Hematopoietic multipotent progenitor cell treated with erythropoietin and hydrocortisone succinate and interleukin-3 and kit ligand, for 17 days (in vitro differentiated cells): Measurements from ENCODE around the gene ITGB5.

Source experiments
- DNase-seq: peaks from one replicate; pipeline ENCODE4 v3.0.0-alpha.2; 2015; ENCODE audit warnings: low spot score

Gene ITGB5

DNA sequence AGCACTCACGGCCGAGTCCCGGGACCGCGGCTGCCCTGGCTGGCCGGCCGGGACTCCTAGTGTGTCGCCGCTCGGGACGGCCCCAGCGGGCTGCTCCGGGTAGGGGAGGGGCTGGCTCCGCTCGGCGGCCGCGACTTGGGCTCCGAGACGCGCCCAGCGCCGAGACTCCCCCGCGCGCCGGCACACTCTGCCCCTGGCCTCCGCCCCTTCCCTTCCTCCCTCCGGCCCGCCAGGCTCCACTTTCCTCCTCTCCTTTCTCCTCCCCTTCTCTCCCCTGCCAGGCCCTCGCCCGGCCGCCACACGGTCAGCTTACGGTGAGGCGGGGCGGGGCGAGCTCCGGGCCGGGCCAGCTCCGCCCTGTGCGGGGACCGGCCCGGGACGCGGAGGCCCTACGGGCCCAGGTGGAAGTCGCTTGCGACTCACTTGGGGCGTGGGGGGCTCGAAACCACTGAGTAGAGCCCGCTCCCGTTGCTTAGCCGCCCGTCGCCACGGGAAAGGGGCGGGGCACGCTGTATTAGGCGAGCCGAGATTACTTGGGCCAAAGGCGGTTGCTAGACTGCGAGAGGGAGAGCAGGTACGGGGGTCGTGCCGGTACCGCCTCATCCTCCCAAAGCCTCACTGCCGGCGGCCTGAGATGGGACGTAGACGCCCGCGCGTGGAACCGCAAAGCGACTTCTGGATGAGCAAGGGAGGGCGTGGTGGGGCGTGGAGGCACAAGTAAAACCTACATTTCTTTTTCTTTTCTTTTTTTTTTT lies at the start of gene ITGB5:
TSS of gene ITGB5 (minus strand) at position 189 of the 755 bp plus-strand sequence. CDS start 365 bp downstream, outside the sequence.
- peak; percentile 33 for DNase-seq

DNA sequence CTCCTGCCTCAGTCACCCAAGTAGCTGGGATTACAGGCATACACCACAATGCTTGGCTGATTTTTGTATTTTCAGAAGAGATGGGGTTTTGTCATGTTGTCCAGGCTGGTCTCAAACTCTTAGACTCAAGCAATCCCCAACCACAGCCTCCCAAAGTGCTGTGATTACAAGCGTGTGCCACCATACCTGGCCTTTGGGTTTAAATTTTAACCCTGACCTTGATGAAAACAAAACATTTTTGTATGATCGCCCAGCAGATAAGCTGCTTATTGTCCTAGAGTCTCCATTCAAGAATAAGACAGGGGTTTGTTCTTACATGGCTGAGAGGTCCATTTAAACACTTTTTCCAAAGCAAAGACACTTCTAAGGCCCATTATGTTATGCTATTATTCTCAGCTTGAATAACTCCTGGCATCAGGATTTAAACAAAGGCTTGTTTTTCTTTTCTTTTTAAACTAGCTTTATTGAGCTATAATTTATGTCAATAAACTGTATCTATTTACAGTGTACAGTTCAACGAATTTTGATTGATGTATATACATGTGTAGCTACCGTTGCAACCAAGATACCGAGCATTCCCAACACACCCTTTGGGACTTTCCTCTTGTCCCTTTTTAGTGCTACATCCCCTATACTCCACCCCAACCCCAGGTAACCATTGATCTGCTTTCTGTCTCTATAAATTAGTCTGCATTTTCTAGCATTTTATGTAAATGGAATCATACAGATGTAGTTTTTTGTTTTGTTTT lies 48.8 kb upstream of the ITGB5 start:
- DNase-seq: no peak

DNA sequence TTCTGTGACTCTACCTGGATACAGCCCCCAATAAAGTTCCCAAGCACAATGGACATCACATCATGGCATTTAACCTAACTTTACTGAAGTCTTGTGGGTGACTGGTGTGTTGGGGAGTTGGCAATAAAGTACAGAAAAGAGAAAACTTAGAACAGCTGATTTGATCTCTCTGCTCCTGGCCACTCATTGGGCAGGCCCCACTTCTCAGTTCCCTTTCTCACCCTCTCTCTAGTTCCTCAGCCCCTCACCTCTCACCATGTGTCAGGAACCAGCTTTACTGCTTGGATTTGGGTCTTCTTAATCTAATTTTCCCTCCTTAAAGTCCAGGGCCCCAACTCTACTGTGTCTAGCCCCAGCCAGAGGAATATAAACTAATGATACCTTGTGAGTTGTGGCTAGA lies 48.1 kb upstream of the ITGB5 start:
- DNase-seq: no peak

DNA sequence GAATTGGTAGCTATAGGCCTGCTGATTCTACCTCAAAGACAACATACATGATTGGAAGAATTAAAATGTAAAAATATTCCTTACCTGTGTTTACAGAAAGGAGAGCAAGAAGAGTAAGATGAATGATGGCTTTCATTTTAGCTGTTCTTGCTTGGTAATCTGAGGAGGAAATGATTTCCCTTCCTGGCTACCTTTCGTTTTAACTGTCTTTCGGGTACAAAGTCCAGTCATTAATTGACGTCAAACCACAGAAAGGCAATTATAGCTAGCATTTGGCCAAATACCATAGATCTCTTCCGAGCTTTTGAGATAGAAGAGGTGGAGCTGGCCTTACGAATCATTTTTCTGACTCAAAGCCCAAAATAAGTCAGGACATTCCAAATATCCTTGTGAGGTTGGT lies 47.4 kb upstream of the ITGB5 start, which contains the start of gene MUC13:
TSS of gene MUC13 (minus strand) at position 175 of the 400 bp plus-strand sequence. CDS start at position 136, 39 bp downstream.
- DNase-seq: no peak

DNA sequence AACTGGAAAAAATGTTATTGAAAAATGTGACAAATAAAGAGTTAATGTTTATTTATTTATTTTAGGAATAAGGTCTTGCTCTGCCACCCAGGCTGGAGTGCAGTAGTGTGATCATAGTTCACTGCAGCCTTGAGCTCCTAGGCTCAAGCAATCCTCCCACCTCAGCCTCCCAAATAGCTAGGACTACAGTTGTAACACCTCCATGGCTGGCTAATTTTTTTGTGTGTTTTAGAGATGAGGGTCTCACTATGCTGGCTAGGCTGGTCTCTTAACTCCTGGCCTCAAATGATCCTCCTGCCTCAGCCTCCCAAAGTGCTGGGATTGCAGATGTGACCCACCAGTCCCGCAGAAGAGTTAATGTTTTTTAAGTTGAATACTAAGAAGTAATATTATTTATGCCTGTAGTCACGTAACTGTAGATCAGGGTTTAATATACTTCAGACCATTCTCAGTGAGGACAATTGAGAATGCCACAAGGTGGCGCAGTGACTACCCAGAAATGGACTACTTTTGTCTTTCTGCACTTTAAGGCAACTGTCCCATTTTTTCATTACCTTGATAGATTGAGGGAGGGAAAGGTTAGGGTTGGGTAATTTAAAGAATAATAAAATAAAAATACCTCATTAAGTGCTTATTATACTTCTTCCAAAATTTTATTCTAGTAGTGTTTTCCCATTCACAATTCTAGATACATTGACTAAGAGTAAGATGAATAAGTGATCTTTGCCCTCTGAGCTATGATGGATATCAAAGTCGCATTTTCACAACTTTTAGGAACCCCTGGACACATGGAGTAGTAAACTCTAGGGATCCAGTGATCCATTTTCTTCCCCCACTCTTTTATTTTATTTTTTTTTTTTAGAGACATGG lies 41.4 kb upstream of the ITGB5 start:
- peak; percentile 59 for DNase-seq

- DNase-seq: no peak
Measured at GRCh38 chr3:124927574-124928045, 40.4 kb upstream of the ITGB5 start.

DNA sequence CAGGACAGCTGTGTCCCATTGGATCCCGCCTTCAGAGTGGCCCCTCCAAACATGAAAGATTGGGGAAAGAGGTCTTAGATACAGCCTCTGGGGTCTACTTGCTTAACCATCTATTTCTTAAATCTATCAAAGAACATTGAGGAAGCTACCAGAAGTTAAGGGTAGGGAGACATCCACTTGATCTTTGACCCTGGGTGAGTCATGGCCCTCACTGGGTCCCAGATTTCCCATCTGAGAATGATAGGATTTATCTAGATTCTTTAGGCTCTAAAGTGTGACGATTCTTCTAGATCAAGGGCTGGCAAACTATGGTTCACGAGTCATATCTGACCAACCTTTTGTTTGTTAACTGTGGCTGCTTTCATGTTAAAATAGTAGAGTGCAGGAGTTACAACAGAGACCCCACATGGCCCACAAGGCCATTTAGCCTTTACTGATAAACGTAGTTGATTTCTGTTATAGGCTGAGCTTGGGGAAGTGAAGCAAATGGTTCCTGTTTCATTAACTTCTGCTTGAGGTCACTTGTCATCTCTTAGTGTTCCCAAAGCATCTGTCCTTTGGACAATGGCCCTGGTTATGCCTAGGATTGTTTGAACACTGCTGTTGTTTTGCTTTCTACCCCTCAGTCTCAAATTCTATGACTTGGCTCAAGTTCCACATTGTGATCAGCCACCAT lies 39.4 kb upstream of the ITGB5 start:
- DNase-seq: no peak

- DNase-seq: no peak
Measured at GRCh38 chr3:124924741-124925140, 37.6 kb upstream of the ITGB5 start.

- DNase-seq: no peak
Measured at GRCh38 chr3:124923833-124924232, 36.7 kb upstream of the ITGB5 start.

- DNase-seq: no peak
Measured at GRCh38 chr3:124920718-124921117, 33.6 kb upstream of the ITGB5 start.

GRCh38 chr3:124919756-124920155 lies 32.6 kb upstream of the ITGB5 start:
- no peak for DNase-seq

DNA sequence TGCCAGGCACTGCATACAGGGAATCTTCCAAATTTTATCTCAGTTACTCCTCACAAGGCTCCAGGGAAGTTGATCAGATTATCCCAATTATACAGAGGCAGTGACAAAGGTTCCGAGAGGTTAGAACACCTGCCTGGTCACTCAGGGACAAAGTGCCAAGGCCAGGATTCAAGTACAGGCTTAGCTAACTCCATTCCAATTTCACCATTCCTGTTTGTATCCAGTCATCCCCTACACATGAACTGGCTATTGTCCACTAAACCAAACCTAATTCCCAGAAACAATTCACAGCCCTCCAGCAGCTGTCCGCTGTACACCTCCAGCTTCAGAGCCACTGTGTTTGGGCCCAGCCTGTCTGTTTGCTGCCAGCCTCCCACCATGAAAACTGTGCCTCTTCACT lies 31.4 kb upstream of the ITGB5 start:
- no peak for DNase-seq

- DNase-seq: no peak
Measured at GRCh38 chr3:124916837-124917409, 29.8 kb upstream of the ITGB5 start.

DNA sequence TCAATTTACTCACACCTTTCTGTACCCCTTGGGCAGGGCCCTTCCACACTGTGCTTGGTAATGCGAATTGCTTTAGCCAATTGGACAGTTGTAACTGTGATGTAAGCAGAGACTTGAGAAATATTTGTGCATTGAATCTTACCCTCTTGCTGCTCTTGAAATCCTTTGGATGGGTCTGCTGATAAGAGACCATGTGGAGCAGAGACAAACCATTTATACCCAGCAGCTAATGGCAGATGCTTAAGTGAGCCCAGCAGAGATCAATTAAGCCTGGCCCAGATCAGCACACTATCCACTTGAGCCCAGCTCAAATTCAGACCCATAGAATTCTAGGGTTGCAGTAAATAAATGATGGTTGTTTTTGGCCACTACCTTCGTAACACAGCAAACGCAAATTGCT lies 28.1 kb upstream of the ITGB5 start:
- no peak for DNase-seq

DNA sequence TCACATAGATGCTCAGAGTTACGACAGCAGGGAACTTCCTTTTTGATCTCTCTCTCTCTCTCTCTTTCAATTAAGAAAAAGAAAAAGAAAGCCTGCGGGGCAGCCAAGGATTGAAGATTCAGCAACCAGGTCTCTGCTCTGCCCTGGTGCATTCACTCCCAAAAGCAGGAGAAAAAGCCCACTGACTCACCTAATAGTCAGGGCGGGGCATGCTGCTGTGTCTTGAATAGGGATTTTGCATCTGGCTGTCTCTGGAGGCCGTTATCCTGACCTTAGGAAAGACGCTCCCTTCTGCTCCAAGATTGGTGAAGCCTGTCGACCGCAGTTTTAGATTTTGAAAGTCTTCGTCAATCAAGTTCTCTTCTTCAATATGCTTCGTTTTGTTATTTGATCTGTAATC lies 20.8 kb upstream of the ITGB5 start:
- DNase-seq: no peak

- DNase-seq: no peak
Measured at GRCh38 chr3:124904835-124905492, 17.8 kb upstream of the ITGB5 start.

- no peak for DNase-seq
Measured at GRCh38 chr3:124903896-124904834, 17.0 kb upstream of the ITGB5 start.

DNA sequence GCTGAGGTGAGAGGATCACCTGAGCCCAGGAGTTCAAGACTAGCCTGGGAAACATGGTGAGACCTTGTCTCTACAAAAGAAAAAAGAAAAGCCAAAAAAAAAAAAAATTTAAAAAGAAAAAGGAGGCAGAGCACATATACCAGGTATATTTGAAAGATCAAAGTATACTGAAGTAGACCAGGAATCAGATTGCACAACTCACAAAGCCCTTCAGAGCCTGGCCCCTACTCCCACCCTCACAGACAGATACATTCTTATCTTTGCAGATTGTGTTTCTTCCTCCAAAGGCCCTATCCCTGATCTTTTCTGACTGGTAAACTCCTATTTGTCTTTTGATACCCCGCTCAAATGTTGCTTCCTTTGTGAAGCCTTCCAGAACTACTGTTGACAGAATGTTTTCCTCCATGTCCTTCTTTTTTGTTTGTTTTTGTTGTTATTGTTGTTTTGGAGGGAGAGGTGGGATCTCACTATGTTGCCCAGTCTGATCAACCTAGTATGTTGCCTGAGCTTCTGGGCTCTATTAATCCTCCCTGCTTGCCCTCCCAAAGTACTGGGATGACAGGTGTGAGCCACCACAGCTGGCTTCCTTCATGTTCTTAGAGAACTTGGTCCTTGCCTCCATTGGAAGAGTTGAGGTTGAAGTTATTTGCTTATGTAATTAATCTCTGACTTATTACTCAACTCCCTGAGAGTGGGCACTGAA lies 9.8 kb upstream of the ITGB5 start:
- no peak for DNase-seq

- DNase-seq: no peak
Measured at GRCh38 chr3:124895756-124896155, 8.6 kb upstream of the ITGB5 start.
